HG03108 (cell line): ENCODE measurements around the gene SYF2.
"Not testable (repeated sequence)": the region's sequence is repeated elsewhere in the genome, so short reads cannot be mapped to it uniquely, and the experiment has no call there.

Experiments used
- ATAC-seq: cut with Tn5 transposase; IDR thresholded peaks from one replicate; pipeline ENCODE4 v1.9.1; 2021; ENCODE audit warnings: moderate library complexity; ENCODE audit not compliant: unreplicated experiment

Gene SYF2

GRCh38 chr1:25208092-25208491, 24.2 kb downstream of the SYF2 start:
- ATAC-seq = no peak

- ATAC-seq = no peak
Measured at GRCh38 chr1:25206201-25206600, 26.1 kb downstream of the SYF2 start.

- ATAC-seq = no peak
Measured at GRCh38 chr1:25205786-25206185, 26.5 kb downstream of the SYF2 start.

GRCh38 chr1:25204797-25205480, 27.4 kb downstream of the SYF2 start:
- no peak for ATAC-seq

GRCh38 chr1:25201006-25201405, 31.3 kb downstream of the SYF2 start:
- no peak for ATAC-seq

GRCh38 chr1:25199819-25200620, 32.3 kb downstream of the SYF2 start:
- ATAC-seq = no peak

GRCh38 chr1:25198663-25199252, 33.5 kb downstream of the SYF2 start:
- ATAC-seq = no peak

- ATAC-seq = no peak
Measured at GRCh38 chr1:25197982-25198662, 34.2 kb downstream of the SYF2 start.

- ATAC-seq = no peak
Measured at GRCh38 chr1:25197235-25197975, 34.9 kb downstream of the SYF2 start.

GRCh38 chr1:25196830-25197229, 35.5 kb downstream of the SYF2 start:
- ATAC-seq = no peak

- no peak for ATAC-seq
Measured at GRCh38 chr1:25195835-25196234, 36.5 kb downstream of the SYF2 start.

- ATAC-seq = no peak
Measured at GRCh38 chr1:25194572-25195020, 37.7 kb downstream of the SYF2 start.

- no peak for ATAC-seq
Measured at GRCh38 chr1:25194054-25194453, 38.2 kb downstream of the SYF2 start.

GRCh38 chr1:25193229-25193628, 39.1 kb downstream of the SYF2 start:
- ATAC-seq = no peak

- no peak for ATAC-seq
Measured at GRCh38 chr1:25192154-25192553, 40.1 kb downstream of the SYF2 start.

GRCh38 chr1:25190260-25190659, 42.0 kb downstream of the SYF2 start:
- no peak for ATAC-seq

GRCh38 chr1:25187904-25188303, 44.4 kb downstream of the SYF2 start:
- ATAC-seq = not testable (repeated sequence)

- no peak for ATAC-seq
Measured at GRCh38 chr1:25187077-25187476, 45.2 kb downstream of the SYF2 start.

GRCh38 chr1:25186161-25187007, 45.9 kb downstream of the SYF2 start:
- no peak for ATAC-seq
